Stimulated activated CD8-positive, alpha-beta memory T cell treated with anti-CD3 and anti-CD28 coated beads, Interleukin-12 subunit alpha, Interleukin-12 subunit beta, amount 100 ng/mL, for 4 hours (primary cell): ENCODE measurements around the gene CEP128.

ENCODE experiments used
- DNase-seq: peaks from one replicate; pipeline ENCODE4 v3.0.0-alpha.2; 2020; ENCODE audit warnings: low read depth

Gene CEP128

DNA sequence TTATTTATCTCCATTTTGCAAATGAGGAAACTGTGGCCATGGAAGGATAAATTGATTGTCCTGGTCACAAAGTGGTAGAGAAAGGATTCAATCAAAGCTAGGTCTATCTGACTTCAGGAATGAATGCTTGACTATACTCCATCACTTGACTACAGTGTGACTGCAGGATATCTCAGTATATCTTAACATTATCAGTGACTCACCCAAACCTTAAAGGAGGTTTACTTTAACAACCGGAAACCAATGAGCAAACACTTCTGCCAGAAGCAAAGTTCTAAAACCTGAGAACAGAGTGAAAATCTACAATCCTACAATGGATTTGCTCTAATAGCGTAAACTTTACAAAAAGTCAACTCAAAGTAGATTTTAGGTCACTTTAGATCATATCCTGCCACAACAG is 277.0 kb downstream of the CEP128 start:
- no peak for DNase-seq

DNA sequence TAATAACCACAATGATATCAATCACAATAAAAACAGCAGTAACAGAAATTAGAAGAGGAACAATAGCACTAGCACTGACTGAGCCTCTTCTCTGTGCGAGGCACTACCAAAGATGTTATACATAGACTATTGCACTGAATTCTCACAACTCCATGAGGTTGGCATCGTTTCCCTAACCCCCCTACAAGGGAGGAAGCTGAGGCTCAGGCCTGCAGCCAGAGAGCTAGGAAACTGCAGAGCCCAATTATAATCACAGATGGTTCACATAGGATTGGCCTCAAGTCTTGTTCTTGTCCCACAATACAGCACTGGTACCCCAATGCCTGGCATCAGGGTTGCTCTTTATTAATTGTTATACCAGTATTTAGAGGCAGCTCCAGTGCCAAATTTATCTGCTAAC is 278.0 kb downstream of the CEP128 start:
- DNase-seq, result no peak

DNA sequence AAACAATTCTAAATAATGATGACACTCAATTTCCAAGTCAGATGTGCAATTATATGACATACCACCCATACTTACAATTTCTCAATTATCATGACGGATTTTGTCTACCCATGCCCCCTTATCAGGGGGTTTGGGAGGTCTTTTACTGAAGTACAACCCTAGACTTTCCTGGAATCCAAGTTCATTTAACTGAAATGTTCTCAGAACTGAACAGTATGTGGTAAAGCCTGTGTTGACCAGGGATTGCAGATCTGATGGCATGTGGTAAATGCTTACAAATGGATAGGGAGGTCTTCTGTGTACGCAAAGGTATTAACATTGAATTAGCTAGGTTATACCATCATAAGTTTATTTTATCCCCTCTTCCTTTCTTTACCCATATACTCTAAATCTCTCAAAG is 281.8 kb downstream of the CEP128 start:
- no peak for DNase-seq

DNA sequence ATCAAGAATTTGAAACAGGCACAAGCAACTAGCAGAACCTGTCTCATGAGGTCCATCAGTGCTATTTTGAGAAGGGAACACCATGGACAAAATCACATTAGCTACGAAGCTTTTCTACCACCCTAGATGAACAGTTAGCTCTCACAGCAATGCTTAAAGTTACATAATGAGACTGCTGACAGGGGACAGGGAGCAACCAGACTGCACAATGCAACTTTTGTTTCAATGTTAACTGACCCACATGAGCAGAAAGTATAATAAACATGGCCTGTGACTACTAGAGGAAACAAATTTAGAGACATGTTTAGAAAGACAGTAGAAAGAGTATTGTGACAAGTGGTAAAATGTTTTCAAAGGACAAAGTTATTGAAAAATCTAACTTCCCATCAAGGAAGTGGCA is 282.8 kb downstream of the CEP128 start:
- DNase-seq, result no peak

DNA sequence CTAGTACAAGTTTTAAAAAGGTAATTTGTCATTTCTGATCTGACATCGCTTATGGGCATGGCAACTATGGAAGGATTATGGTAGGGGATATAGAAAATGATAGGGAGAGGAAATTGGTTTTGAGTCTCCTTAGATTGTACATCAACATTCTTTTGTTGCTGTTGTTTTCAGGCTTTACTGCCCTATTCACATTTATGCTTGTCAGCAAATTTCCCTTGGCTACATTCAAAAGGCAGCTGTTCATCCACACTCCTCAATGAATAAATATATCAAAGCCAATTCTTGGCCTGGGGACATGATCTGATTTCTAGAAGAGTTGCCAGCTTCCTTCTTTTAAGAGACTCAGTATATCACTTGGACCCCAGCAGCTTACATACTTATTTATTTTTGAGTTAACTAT is 283.4 kb downstream of the CEP128 start:
- DNase-seq, result no peak

DNA sequence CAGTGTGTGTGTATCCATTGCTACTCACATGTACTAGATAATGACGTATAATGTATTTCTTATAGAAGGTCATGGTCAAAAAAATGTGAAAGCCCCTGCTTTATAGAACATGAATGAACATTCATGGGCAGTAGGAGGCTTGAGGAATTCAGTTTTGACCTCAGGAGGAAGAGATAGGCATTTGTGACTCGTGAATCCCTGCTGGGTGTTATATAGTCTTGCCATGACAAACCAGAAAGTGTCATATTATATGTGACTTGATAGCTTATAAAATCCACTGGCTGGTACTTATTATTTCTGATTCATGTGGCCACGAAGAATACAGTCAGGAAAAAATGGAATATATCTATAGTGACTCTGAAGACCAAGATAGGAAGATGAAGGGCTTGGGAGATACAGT is 287.6 kb downstream of the CEP128 start:
- no peak for DNase-seq

DNA sequence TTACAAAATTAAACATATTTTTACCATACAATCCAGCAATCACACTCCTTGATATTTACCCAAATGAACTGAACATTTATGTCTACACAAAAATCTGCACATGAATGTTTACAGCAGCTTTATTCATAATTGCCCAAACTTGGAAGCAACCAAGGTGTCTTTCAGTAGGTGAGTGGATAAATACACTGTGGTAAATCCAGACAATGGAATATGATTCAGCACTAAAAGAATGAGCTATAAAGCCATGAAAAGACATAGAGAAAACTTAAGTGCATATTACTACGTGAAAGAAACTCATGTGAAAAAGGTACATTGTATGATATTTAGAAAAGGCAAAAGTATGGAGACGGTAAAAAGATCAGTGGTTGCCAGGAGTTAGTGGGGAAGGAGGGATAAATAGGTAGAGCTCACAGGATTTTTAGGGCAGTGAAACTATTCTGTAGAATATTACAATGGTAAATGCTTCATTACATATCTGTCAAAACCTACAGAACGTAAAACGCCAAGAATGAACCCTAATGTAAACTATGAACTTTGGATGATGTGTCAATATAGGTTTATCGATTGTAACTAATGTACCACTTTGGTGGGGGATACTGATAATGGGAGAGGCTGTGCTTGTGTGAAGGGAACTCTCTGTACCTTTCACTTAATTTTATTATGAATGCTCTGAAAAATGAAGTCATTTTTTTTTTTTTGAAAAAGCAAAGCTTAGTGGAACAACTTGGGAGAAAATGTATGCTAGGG is 295.7 kb downstream of the CEP128 start:
- no peak for DNase-seq

DNA sequence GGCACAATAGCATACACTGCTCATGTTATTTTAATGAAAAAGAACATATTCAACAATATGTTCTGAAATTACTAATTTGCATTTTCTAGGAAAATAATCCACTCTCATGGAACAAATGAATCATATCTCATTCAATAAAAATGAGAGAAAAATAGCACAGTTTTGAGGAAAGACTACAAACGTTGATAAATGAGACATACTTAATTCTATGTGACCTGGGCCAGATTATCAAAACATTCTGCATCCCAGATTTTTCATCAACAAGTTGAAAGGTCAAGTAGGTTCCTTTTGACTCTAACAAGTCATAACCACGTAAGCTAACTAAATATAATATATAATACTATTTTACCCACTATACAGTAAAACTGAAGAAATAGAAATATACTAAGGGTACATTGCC is 296.7 kb downstream of the CEP128 start:
- no peak for DNase-seq

DNA sequence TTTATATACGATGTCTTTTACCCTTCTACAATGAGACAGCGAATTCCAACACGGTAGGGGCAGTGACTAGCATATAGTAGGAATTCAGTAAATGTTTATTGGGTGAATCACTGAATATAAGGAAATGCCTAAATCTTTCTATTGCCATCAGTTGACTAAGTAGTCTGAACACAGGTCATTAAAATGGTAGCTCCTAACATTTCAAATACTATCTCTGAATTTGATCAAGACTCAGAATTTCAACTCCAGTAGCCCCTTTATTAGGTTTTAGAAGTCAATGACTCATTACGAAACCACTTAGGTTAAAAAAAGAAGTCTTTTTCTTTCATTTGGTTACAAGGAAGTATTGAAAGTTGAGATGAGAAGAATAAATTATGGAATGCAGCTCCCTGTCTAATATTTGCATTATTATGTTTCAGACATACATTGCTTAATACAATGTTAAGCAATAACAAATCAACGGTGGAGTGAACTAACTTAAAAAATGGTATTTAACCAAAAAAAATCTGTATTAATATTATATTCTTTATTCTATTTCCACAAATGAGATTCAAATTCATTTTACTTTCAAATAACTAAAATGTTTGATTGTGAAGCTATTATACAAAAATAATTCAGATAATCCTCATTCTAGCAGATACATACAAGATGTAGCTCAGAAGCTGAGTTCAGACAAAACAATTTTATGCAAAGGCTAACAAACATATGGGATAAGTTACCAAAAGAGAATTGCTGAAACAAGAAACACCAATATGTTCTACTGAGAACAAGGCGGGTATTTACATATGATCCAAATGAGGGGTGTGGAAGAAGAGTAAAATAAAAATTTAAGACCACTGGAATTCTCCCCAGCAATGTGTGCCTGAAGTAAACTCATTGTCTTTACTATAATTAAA is 302.7 kb downstream of the CEP128 start:
- no peak for DNase-seq

DNA sequence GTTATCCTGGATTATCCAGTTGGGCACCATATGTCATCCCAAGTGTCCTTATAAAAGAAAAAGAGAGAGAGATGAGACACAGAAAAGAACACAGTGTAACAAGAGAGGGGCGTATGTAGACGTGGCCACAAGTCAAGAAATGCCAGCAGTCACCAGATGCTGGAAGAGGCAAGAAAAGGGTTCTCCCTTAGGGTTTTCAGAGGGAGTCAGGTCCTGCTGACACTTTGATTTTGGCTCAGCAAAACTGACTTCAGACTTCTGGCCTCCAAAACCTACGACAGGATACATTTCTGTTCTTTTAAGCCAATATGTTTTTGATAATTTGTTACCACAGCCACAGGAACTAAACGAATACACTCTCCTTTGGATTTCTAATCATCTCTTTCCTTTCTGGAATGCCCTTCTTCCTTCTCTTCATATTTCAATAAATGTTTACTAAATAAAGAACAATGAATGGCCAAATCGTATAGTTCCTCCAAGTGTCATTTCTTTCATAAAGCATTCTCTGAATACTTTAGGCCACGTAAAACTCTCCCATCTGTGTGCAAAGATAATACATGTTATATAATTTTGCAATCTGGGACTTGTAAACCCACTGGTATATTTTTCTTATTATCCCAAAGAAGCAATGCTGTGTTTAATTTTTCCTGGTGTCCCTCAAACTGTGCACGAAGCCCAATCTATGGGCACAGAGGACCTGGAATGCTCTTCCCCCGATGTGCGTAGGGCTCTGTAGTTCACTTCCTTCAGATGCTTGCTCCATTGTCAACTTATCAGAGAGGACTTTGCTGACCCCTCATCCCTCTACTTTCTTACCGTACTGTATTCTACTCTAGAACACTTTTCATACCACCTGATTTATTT is 303.6 kb downstream of the CEP128 start:
- no peak for DNase-seq

DNA sequence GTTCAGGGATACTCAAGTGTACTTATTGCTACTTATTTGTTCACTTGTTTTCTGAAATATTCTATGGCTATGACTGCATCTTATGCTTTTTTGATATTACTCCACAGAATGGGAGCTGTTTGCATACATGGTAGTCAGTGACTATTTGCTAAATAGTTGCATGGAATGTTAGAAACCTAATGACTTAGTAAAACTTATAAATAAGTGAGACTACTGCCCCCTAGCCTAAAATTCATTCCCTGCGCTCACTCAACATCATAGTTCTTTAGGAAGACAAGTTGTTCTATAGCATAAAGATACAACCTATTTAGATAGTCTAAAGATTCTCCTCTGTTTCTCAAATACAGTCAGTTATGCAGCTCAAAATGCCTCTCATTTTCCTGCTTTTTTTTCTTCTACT is 305.5 kb downstream of the CEP128 start:
- DNase-seq, result no peak

DNA sequence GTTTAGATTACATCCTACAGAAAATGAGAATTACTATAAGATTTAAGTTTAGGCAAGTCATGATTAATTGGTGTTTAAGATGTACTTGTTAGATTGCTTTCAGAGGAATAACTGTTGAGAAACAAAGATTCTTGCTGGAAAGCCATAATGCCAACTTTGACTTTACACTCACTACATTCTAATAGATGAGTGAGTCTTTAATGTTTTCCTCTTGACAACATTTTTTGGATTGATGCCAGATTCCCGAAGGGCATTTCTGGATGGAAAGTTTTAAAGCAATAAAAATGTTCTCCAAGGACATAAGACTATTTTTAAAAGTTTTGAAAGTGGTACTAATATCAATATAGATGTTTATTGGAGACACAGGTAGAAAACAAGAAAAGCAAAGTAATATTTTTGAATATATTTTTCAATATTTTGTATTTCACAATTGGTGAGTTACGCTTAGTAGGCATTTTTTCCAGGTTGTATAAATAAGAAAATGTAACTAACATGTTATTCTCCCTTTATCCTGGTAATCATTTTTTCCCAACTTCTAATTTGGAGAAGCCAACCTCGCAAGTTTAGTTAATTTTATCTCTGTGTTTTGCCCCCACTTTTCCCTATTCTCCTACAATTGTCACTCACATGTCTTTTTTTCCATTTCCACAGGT is 307.3 kb downstream of the CEP128 start:
- DNase-seq, result no peak

DNA sequence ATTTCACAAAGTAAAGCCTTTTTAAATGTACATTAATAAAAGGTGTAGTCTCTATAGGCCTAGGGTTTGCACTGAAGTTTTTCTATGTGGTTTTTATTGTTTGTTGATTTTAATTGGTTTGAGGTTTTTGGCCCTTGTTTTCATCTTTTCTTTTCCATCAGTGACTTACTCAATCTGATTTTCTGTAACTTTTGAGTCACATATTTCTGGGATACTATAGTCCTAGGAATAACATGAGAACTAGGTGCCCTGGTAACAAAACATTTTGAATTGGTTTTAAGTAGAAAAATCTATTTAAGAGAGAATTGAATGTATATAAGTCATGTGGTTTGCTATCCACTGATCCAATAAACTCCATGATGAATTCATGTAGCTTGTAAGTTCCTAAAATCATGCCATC is 311.9 kb downstream of the CEP128 start:
- no peak for DNase-seq

DNA sequence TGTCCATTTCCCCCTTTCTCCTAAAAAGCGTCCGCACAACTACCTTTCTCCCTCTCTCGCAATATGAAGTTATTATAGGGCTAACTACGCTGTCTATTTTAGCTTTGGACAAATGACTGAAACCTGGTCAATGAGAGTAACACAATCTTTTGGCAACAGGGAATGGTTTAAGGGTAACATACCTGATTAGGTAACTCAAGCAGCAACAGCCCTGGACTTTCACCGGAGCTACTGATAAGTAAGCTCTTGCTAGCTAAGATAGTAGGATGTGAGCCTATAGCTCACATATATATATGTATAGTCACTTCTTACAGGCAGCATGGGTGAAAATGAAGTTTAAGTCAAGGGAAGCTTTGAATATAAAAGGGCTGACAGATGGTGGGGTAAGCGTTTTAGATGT is 313.0 kb downstream of the CEP128 start:
- DNase-seq, result no peak

DNA sequence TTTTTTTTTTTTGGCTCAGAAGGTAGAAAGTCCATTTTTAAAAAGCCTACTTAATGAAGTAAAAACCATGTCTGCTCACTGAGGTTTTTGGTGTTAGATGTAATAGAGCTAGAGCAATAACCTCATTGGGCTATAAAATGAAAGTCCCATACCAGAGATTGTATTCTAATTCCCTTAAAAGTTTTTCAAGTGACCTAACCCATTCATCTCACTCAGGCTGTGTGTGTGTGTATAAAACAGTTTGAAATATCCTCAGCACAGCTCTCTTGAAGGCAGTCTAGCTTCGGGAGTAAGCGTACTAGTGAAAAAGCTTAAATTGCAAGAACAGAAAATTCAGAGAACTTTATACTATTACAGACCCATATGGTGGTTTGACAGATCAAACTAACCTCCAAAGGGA is 313.8 kb downstream of the CEP128 start:
- no peak for DNase-seq

DNA sequence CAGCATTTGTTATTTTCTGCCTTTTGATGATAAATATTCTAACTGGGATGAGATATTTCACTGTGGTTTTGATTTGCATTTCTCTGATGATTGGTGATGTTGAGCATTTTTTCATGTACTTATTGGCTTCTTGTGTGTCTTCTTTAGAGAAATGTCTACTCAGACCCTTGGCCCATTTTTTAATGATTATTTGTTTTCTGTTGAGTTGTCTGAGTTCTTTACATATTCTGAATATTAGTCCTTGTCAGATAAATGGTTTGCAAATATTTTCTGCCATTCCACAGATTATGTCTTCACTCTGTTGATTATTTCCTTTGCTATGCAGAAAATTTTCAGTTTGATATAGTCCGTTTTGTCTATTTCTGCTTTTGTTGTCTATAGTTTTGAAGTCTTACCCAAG is 317.0 kb downstream of the CEP128 start:
- DNase-seq, result no peak

DNA sequence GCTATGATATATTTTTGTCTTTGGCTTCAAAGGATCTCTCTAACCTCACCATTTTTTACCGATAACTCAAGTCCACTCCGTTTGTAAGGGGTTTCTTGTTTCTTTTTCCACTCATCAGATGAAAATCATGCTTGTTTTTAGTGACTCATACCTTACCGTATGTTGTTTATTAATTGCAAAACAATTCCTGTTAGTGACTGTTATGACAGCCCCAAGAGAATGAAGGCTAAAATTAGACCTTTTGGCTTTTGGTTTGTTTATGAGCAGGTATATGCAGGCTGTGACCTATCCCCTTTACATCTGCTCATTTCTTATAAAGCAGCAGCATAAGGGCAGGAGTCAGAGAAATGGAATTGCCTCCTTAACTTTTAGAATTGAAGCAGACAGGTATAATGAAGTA is 319.8 kb downstream of the CEP128 start:
- DNase-seq, result no peak

DNA sequence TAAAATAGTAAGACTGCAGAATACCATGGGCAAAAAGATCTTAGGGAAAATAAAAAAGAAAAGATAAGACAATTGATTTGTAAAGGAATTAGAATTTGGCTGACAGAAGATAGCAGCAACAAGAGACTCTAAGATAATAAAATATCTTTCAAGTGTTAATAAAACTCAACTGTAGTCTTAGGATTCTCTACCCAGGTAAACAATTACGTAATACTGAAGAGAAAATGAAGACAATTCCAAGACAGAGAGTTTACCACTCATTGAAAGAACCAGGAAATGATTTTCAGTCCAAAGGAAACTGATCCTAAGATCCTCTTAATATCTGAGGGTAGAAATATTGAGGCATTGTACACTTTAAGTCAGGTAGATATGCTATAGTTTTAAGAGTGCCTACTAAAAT is 321.1 kb downstream of the CEP128 start:
- DNase-seq, result no peak

DNA sequence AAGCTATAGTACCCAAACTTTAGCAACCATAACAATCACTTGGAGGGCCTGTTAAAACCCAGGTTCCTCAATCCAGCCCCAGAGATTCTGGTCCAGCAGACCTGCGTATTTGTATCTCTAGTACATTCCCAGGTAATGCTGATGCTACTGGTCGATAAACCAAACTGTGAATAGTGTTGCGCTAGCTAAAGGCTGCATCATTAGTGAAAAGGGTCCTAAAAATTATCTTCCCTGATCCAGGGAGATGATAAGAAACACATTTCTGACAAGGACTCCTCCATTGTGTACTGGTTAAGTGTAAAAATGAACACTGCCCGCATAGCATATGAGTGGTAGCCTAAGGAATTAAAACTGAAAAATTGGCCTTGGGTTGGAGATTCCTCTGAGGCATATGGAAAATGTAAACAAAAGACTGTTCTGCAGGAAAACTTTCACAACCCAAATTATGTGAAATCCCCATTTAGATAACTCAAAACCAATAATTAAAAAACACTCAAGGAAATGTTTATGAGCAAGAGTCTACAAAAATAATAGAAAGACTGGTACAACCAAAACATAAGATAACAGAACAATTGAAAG is 322.7 kb downstream of the CEP128 start:
- no peak for DNase-seq

DNA sequence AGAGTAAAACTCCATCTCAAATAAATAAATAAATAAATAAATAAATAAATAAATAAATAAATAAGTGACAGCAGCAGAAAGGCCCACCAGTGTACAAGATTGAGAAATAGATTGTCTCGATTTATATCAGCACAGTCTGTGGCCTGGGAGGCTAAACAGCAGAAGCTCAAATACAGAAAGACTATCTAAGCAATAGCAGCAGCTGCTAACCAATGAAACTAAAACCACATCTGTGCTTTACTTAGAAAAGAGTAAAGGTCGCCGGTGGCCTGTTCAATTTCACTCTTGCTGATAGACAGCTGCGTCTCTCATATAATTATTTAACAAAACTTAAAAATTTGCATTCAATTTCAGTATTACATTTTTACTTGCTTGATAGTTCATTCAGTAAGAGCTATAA is 325.7 kb downstream of the CEP128 start:
- no peak for DNase-seq

DNA sequence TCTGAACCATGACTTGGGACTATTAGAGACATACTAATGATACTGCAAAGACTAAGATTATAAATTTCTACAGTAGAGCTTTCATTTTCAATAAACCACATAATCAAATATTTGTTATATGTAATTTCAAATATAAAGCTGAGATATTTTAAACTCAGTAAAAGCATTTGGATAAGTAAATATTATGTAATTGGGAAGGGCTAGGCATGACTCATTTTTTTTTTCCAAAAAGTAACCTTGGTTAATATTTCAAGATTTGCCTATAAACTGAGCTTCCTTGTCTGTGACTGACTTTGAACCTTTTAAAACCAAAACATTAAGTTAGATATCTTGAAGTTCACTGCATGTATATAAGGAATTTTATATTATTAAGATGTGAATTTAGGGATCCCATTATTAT is 332.5 kb downstream of the CEP128 start:
- DNase-seq, result no peak

DNA sequence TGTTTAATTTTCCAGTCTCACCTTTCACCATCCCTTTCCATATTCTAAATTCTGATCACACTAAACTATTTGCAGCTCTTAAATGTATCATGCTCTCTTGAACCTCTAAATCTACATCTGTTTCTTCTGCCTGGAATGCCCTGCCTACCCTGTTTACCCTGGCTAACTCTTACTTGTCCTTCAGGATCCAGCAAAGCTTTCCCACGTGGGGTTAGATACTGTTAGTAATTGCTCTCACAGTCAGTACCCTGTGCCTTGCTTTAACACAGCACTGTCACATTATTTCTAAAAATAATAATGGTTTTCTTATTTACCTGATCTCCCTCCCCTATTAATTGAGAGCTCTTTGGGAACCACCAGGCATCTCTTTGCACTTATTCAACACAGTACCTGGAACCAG is 333.0 kb downstream of the CEP128 start:
- DNase-seq, result no peak
